OCI-LY3 (cell line): Measurements from ENCODE around the gene OSTF1.

Experiments
- CTCF ChIP-seq: fragments of 200-600, 300-600 bp; sonication (generic); IDR thresholded peaks from 2 replicates; pipeline ENCODE4 v1.5.1; 2014; ENCODE audit warnings: antibody characterized with exemption, low read length, low read depth
- EZH2phosphoT487 ChIP-seq: fragments of 200-600 bp; shearing (Covaris generic); IDR thresholded peaks from 2 replicates; pipeline ENCODE4 v1.6.1; 2018; ENCODE audit warnings: antibody characterized with exemption, mixed run types, low read depth

GRCh38 chr9:75168270-75169178, 80.2 kb downstream of the OSTF1 start:
- no peak for TF ChIP-seq CTCF
- no peak for TF ChIP-seq EZH2phosphoT487
